NCI-H128 (cell line): ENCODE results near the gene ELK3.

Source experiments
- DNase-seq: peaks from one replicate; lab custom pipeline; 2025; ENCODE audit not compliant: unreplicated experiment; lab: John Stamatoyannopoulos, UW

Gene ELK3

GRCh38 chr12:96193725-96194575 lies at the start of gene ELK3:
ELK3 (plus strand) TSS chr12:96194375.
- DNase-seq, result no peak

GRCh38 chr12:96146747-96147146 lies 47.4 kb upstream of the ELK3 start:
- no peak for DNase-seq

- no peak for DNase-seq
These were observed 43.7 kb upstream of the ELK3 start for GRCh38 chr12:96150442-96150841.

GRCh38 chr12:96152164-96152563 lies 42.0 kb upstream of the ELK3 start:
- no peak for DNase-seq

- no peak for DNase-seq
These were observed 40.9 kb upstream of the ELK3 start for GRCh38 chr12:96153131-96153725.

GRCh38 chr12:96155181-96155580 lies 39.0 kb upstream of the ELK3 start:
- DNase-seq, result no peak

- DNase-seq, result no peak
These were observed 38.4 kb upstream of the ELK3 start for GRCh38 chr12:96155781-96156180.

- DNase-seq, result no peak
These were observed 38.0 kb upstream of the ELK3 start for GRCh38 chr12:96156211-96156610.

GRCh38 chr12:96157427-96157826 lies 36.7 kb upstream of the ELK3 start:
- DNase-seq, result no peak

GRCh38 chr12:96164951-96165811 lies 29.0 kb upstream of the ELK3 start:
- DNase-seq, result no peak

- no peak for DNase-seq
These were observed 27.4 kb upstream of the ELK3 start for GRCh38 chr12:96166765-96167164.

- DNase-seq, result no peak
These were observed 26.7 kb upstream of the ELK3 start for GRCh38 chr12:96167492-96167891.

- no peak for DNase-seq
These were observed 23.8 kb upstream of the ELK3 start for GRCh38 chr12:96170328-96170727.

- no peak for DNase-seq
These were observed 23.4 kb upstream of the ELK3 start for GRCh38 chr12:96170762-96171161.

GRCh38 chr12:96171905-96172304 lies 22.3 kb upstream of the ELK3 start:
- no peak for DNase-seq

- no peak for DNase-seq
These were observed 21.2 kb upstream of the ELK3 start for GRCh38 chr12:96172981-96173380.

GRCh38 chr12:96176575-96176974 lies 17.6 kb upstream of the ELK3 start:
- no peak for DNase-seq

GRCh38 chr12:96177013-96177412 lies 17.2 kb upstream of the ELK3 start:
- DNase-seq, result no peak

- no peak for DNase-seq
These were observed 10.3 kb upstream of the ELK3 start for GRCh38 chr12:96183734-96184370.

- no peak for DNase-seq
These were observed 8.3 kb upstream of the ELK3 start for GRCh38 chr12:96185914-96186313.

GRCh38 chr12:96186607-96187301 lies 7.4 kb upstream of the ELK3 start:
- DNase-seq, result no peak
